Measurements from ENCODE around the gene MINPP1. TPM values are rescaled to one million over a fixed set of nuclear protein-coding genes. Genes with fewer than 3 reads are reported as not detected.

MINPP1 gene
- polyA plus RNA-seq, 6 donors from 2014 or later, result 3.2 to 7.5 (median 5.6) TPM

DNA sequence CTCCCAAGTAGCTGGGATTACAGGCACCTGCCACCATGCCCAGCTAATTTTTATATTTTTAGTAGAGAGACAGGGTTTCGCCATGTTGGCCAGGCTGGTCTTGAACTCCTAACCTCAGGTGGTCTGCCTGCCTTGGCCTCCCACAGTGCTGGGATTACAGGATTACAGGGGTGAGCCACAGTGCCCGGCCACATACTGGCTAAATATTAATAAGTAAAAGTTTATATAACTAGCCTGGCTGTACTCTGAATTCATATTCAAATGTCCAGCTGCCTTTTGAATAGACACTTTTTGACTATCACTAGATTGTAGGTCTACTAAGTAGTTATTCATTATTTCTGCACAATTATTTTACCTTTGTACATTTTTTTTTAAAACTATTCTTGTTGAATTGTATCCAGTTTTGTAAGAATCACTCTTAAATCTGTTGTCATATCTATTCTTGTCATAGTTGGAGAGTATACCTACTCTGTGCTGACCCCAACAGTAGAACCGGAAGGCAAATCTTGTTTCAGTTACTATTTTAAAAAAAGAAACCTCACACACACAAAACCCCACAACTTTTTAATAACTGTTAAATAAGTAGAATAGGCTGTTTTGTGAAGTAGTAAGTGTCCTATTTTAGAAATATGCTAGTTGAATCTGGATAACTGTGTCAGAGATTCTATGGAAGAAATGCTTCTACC, 29.6 kb downstream of the MINPP1 start:
- Mint-ChIP-seq H3K27me3 (no peaks in the 10 kb centered on the region), H3K27ac (no peak overlapping the region), H3K4me3 (no peak overlapping the region), H3K36me3 (peaks cover 7 to 26% of the 10 kb centered on the region in 2 donors), H3K4me1 (peaks cover 0 to 7% (median 4%) of the 10 kb centered on the region in 3 donors), H3K9me3 (peaks cover 0 to 4% (median 0%) of the 10 kb centered on the region in 7 donors)
- no peak for ATAC-seq (ENCODE audit: low read depth in 2 of 2)
- no peak for DNase-seq

DNA sequence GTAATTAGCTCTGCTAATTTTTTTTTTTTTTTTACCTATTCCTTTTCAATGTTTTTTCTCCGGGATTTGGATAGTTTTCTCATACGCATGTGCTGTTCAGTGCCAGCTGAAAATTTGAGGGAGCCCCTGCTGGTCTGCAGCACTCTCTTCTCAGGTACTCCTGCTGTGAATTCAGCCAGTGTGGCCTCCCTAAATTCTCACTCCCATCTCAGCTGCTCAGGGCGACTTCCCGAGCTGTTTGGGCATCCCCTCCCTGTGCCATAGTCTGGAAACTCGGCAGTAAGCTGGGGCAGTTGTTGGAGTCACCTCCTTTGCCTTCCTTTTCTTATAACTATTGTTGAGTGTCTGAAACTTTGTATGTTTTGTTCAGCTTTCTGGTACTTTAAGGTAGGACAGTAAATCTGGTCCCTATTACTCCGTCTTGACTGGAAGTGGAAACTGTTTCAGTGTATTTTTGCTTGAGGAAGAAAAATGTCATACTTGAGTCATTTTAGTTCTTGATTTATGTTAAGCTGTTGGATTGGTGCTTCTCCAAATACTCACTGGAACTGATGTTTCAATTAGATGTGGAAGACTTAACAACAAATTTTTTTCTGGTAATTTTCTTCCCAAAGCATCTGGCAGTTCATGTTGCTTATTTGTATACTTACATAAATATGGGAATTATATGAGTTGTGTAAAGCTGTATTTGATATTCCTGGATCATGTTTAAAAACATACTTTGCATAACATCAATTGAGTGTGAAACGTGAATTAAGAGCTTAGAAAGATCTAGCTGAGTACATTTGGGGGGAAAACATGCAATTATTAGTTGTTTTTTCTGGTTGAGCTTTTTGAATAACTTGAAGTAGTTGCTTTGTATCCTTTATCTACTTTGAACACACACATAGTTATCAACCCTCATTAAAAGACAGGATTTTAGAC, 33.7 kb downstream of the MINPP1 start:
- ATAC-seq (ENCODE audit: low read depth in 2 of 2), result no peak
- Mint-ChIP-seq H3K9me3 (peaks cover 8 to 21% (median 14%) of the 10 kb centered on the region in 7 donors), H3K4me3 (no peak overlapping the region), H3K36me3 (peaks cover 22 to 50% of the 10 kb centered on the region in 2 donors), H3K4me1 (peaks cover 0 to 7% (median 4%) of the 10 kb centered on the region in 3 donors), H3K27me3 (no peaks in the 10 kb centered on the region), H3K27ac (peak overlapping the region in 1 of 6 donors; percentile 88)
- no peak for DNase-seq

DNA sequence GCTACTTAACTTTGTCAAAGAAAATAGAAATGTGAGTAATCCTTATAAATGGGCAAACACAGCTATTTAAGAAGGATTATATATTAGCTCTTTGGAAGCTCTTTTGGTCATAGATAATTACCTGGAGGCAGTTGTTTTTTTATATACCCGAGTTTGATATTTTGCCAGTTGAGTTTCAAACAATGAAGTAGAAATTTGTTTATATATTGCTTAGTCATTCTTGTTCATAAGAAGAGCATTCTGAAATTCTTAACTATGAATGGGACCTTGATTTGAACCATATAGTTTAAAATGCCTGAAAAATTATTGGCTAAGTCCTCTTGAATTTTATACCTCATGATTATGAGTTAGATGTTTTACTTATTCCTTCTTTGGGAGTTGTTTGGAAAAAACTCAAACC, 36.4 kb downstream of the MINPP1 start:
- Mint-ChIP-seq H3K36me3 (peaks cover 23 to 48% of the 10 kb centered on the region in 2 donors), H3K9me3 (peaks cover 8 to 25% (median 14%) of the 10 kb centered on the region in 7 donors), H3K27ac (no peak overlapping the region), H3K4me3 (no peak overlapping the region), H3K4me1 (peaks cover 6 to 8% (median 7%) of the 10 kb centered on the region in 3 donors), H3K27me3 (no peaks in the 10 kb centered on the region)
- DNase-seq (no peak), ATAC-seq (ENCODE audit: low read depth in 2 of 2) (no peak)

DNA sequence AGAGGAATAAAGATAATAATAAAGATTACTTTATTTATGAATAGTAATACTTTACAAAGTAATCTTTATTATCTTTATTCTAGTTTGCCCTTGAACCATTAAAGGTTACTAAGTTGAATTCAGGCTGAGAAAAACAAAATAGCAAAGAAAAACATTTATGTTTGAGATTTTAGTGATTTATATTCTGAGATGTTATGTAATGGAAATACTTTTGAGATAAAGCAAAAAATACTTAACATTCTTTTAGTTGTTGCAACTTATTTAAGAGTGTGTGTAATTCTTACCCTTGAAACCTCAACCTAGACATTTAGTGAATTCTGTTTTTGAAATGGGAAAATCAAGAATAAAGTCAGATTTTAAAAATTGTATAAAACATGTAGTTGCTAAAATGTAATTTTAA, 40.0 kb downstream of the MINPP1 start:
- H3K27ac Mint-ChIP-seq, result no peak overlapping the region
- H3K4me1 Mint-ChIP-seq, result peaks cover 0 to 10% (median 4%) of the 10 kb centered on the region in 3 donors
- ATAC-seq (ENCODE audit: low read depth in 2 of 2) (no peak), DNase-seq (no peak)
- no peaks in the 10 kb centered on the region for H3K27me3 Mint-ChIP-seq
- no peak overlapping the region for H3K4me3 Mint-ChIP-seq
- H3K9me3 Mint-ChIP-seq, result peaks cover 8 to 25% (median 14%) of the 10 kb centered on the region in 7 donors
- H3K36me3 Mint-ChIP-seq, result peaks cover 23 to 31% of the 10 kb centered on the region in 2 donors

DNA sequence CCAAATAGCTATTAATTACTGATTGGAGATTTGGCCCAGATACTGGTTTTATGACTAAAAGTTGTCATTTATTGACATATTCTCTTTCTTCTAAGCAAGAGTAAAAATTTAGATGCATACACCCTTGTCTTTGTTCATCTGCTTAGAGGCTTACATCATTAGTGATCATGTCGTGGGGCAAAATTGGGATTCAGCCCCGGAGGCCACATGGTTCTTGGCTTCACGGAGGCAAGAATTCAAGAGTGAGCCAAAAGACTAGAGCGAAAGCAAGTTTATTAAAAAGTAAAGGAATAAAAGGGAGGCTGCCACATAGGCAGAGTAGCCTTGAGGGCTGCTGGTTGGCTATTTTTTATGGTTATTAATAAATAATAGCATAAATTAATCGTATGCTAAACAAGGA, 41.1 kb downstream of the MINPP1 start:
- no peak overlapping the region for H3K4me3 Mint-ChIP-seq
- peaks cover 22 to 23% of the 10 kb centered on the region in 2 donors for H3K36me3 Mint-ChIP-seq
- ATAC-seq (ENCODE audit: low read depth in 2 of 2) (no peak), DNase-seq (no peak)
- peaks cover 4 to 10% (median 7%) of the 10 kb centered on the region in 3 donors for H3K4me1 Mint-ChIP-seq
- peak overlapping the region in 1 of 6 donors; percentile 33 for H3K27ac Mint-ChIP-seq
- no peaks in the 10 kb centered on the region for H3K27me3 Mint-ChIP-seq
- H3K9me3 Mint-ChIP-seq, result peaks cover 8 to 25% (median 14%) of the 10 kb centered on the region in 7 donors

DNA sequence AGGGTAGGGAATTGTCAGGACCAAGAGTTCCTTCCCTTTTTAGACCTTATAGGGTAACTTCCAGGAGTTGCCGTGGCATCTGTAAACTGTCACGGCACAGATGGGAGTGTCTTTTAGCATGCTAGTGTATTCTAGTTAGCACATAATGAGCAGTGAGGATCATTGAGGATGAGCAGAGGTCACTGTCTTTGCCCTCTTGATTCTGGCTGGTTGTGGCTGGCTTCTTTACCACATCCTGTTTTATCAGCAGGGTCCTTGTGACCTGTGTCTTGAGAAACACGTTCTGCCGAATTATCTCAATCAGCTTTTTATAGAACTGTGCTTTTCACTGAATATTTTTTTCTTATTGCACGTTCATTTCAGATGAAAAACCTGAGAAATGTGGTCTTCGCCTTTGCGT, 41.5 kb downstream of the MINPP1 start:
- ATAC-seq (ENCODE audit: low read depth in 2 of 2), result no peak
- Mint-ChIP-seq H3K4me3 (peak overlapping the region in 1 of 8 donors; percentile 30), H3K27ac (no peak overlapping the region), H3K36me3 (peaks cover 22% of the 10 kb centered on the region in 2 donors), H3K27me3 (no peaks in the 10 kb centered on the region), H3K4me1 (peaks cover 5 to 10% (median 7%) of the 10 kb centered on the region in 3 donors), H3K9me3 (peaks cover 8 to 25% (median 14%) of the 10 kb centered on the region in 7 donors)
- DNase-seq, result no peak

DNA sequence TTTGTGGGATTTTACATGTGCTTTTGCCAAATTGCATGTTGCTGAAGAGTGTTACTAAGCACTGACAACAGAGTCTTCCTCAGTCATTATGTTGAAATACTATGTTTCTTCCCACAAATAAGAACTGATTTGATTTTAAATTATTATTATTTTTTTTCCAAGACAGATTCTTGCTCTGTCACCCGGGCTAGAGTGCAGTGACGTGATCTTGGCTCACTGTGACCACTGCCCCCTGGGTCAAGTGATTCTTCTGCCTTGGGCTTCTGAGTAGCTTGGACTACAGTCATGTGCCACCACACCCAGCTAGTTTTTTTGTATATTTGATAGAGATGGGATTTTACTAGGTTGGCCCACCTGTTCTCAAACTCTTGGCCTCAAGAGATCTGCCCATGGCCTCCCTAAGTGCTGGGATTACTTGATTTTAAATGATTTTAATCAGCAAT, 42.3 kb downstream of the MINPP1 start:
- DNase-seq, result no peak
- no peaks in the 10 kb centered on the region for H3K27me3 Mint-ChIP-seq
- no peak overlapping the region for H3K27ac Mint-ChIP-seq
- H3K4me1 Mint-ChIP-seq, result peaks cover 5 to 10% (median 7%) of the 10 kb centered on the region in 3 donors
- peak overlapping the region in 1 of 8 donors; percentile 33 for H3K4me3 Mint-ChIP-seq
- ATAC-seq (ENCODE audit: low read depth in 2 of 2), result no peak
- peaks cover 6 to 18% (median 14%) of the 10 kb centered on the region in 7 donors for H3K9me3 Mint-ChIP-seq
- H3K36me3 Mint-ChIP-seq, result peaks cover 14% of the 10 kb centered on the region in 2 donors

DNA sequence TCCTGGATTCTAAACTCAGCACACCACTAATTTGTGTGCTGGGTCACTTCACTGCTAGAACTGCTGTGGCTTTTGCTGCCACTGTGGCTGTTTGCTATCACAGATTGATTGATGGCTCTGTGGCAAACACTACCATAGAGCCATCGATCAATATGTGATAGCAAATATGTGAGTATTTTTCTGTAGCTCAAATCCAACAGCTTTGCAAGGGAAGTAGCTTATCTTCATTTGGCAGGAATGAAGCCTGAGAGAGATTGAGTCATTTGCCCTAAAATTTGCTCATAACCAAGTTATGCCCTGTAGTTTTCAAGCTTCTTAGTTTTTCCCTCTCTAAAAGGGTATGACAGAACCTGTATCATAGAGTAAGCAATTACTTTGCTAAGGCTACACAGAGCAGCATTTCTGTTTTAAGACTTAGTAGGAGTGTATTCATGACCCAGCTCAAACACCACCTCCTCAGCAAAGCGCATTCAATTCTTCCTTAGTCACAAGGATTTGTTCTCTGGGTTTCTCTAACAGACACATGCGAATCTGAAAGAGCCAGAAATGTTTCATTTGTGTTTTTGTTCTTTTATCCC, 43.1 kb downstream of the MINPP1 start:
- ATAC-seq (ENCODE audit: low read depth in 2 of 2), result no peak
- Mint-ChIP-seq H3K36me3 (peaks cover 6 to 12% of the 10 kb centered on the region in 2 donors), H3K4me3 (no peak overlapping the region), H3K27ac (no peak overlapping the region), H3K27me3 (no peaks in the 10 kb centered on the region), H3K9me3 (peaks cover 3 to 10% (median 5%) of the 10 kb centered on the region in 7 donors), H3K4me1 (peaks cover 5 to 10% (median 7%) of the 10 kb centered on the region in 3 donors)
- no peak for DNase-seq

DNA sequence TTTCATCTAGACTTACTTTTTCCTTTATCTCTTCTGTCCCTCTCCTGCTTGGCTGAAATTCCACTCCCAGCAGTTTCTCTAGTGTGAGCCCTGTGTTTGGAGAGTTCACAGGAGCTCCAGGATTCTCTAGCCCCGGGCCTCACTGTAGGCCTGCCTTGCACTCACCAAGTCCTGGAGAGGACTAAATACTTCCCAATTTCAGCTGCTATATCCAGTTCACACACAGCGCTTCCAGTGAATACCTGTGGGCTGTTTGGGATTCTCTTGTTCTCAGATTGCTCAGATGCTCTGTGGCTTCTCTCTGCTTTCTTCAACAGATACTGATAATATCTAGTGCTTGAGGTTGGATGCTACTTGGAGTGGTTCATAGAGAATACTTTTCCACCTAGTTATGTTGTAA, 46.0 kb downstream of the MINPP1 start:
- Mint-ChIP-seq H3K27me3 (no peaks in the 10 kb centered on the region), H3K9me3 (no peaks in the 10 kb centered on the region), H3K4me3 (no peak overlapping the region), H3K36me3 (peaks cover 0 to 17% of the 10 kb centered on the region in 2 donors), H3K4me1 (peaks cover 5 to 6% (median 6%) of the 10 kb centered on the region in 3 donors), H3K27ac (peak overlapping the region in 2 of 6 donors; percentile 42 to 92)
- ATAC-seq (ENCODE audit: low read depth in 2 of 2) (no peak), DNase-seq (no peak)

DNA sequence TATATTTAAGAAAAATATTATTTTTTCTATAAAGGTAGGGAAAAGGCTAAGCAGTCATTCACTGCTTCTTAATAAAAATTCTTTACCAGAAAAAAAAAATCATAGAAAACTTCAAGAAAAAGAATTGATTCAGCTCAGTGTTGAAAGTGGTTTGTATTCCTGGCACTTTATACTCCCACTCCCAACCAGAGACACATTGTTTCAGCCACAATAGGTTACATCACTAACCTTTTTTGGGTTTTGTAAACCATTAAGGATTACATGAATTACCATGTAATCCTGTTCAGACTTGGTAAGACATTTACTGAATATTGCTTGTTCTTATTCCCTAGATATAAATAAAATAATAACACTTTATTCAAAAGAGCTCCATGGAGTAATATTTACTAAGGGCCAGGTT, 46.6 kb downstream of the MINPP1 start:
- no peak overlapping the region for H3K27ac Mint-ChIP-seq
- no peaks in the 10 kb centered on the region for H3K9me3 Mint-ChIP-seq
- H3K4me1 Mint-ChIP-seq, result peaks cover 3 to 5% (median 3%) of the 10 kb centered on the region in 3 donors
- ATAC-seq (ENCODE audit: low read depth in 2 of 2) (no peak), DNase-seq (no peak)
- H3K4me3 Mint-ChIP-seq, result no peak overlapping the region
- H3K27me3 Mint-ChIP-seq, result no peaks in the 10 kb centered on the region
- peaks cover 0 to 15% of the 10 kb centered on the region in 2 donors for H3K36me3 Mint-ChIP-seq

DNA sequence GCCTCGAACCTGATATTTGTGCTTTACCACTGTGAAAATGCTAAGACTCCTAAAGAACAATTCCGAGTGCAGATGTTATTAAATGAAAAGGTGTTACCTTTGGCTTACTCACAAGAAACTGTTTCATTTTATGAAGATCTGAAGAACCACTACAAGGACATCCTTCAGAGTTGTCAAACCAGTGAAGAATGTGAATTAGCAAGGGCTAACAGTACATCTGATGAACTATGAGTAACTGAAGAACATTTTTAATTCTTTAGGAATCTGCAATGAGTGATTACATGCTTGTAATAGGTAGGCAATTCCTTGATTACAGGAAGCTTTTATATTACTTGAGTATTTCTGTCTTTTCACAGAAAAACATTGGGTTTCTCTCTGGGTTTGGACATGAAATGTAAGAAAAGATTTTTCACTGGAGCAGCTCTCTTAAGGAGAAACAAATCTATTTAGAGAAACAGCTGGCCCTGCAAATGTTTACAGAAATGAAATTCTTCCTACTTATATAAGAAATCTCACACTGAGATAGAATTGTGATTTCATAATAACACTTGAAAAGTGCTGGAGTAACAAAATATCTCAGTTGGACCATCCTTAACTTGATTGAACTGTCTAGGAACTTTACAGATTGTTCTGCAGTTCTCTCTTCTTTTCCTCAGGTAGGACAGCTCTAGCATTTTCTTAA, 47.7 kb downstream of the MINPP1 start:
- Mint-ChIP-seq H3K27me3 (no peaks in the 10 kb centered on the region), H3K36me3 (peaks cover 0 to 13% of the 10 kb centered on the region in 2 donors), H3K4me1 (peaks cover 0 to 5% (median 3%) of the 10 kb centered on the region in 3 donors), H3K9me3 (no peaks in the 10 kb centered on the region), H3K27ac (no peak overlapping the region), H3K4me3 (no peak overlapping the region)
- DNase-seq (no peak), ATAC-seq (ENCODE audit: low read depth in 2 of 2) (no peak)

DNA sequence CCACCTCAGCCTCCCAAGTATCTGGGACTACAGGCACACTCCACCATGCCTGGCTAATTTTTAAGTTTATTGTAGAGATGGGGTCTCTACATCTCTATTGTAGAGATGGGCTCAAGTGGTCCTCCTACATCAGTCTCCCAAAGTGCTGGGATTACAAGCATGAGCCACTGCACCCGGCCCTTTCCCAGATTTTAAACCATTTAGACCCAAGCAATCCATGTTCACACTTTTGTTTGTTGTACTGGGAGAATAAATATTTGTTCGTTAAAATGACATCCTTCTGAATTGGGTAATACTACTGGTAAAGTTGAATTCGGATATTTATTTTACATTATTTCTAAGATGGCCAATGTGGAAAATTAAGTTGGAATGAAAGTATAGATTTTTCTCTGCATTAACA, 52.7 kb downstream of the MINPP1 start:
- peaks cover under 1 to 5% (median 1%) of the 10 kb centered on the region in 7 donors for H3K9me3 Mint-ChIP-seq
- H3K36me3 Mint-ChIP-seq, result peaks cover 3 to 13% of the 10 kb centered on the region in 2 donors
- H3K27me3 Mint-ChIP-seq, result peaks cover 2 to 3% (median 2%) of the 10 kb centered on the region in 3 donors
- no peaks in the 10 kb centered on the region for H3K4me1 Mint-ChIP-seq
- DNase-seq, result no peak
- ATAC-seq (ENCODE audit: low read depth in 2 of 2), result no peak
- H3K27ac Mint-ChIP-seq, result no peak overlapping the region
- no peak overlapping the region for H3K4me3 Mint-ChIP-seq

DNA sequence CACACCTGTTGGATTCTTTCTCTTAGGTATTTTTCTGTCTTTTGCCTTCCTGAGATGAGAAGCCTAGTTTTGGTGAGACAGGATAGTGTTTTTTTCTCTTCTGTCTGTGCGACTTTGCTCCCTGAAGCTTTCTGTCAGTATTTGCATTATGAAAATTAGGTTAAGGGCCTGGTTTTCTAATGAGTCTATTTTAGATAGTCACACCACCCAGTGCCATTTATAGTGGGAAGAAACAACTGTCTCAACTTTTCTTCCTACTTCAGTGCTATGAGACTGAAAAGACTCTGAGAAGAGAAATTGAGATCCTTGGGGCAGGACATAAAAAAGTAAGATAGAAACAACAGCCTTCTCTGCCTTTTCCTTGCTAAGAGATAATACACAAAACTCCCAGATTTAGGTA, 53.6 kb downstream of the MINPP1 start:
- Mint-ChIP-seq H3K36me3 (peaks cover 9 to 11% of the 10 kb centered on the region in 2 donors), H3K4me3 (no peak overlapping the region), H3K27me3 (peaks cover 7 to 12% (median 11%) of the 10 kb centered on the region in 3 donors), H3K9me3 (peaks cover 4 to 14% (median 9%) of the 10 kb centered on the region in 7 donors), H3K4me1 (no peaks in the 10 kb centered on the region), H3K27ac (no peak overlapping the region)
- DNase-seq, result no peak
- no peak for ATAC-seq (ENCODE audit: low read depth in 2 of 2)
